ENCODE data around the gene MEI4.

DNA sequence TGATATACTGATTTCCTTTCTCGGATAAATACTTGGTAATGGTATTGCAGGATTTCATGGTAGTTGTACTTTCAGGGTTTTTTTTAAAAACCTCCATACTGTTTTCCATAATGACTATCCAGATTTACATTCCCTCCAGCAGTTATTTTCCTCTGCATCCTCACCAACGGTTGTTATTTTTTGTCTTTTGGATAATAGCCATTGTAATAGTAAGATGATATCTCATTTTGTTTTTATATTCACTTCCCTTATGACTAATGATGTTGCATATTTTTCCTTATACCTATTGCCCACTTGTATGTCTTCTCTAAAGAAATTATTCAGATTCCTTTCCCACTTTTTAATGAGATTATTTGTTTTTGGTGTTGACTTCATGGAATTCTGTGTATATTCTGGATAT, 231.0 kb downstream of the MEI4 start:
- TF ChIP-seq CTCF (IDR thresholded peaks at IDR 0.05 in 4 of 5, conservative IDR thresholded peaks at IDR 0.05 in 1 of 5), result no peak
- TF ChIP-seq POLR2A (IDR thresholded peaks at IDR 0.05), result no peak
